Smooth muscle cell (in vitro differentiated cells): ENCODE results near the gene KIF12. TPM values are rescaled to one million over a fixed set of nuclear protein-coding genes. Genes with fewer than 3 reads are reported as not detected.

Source experiments
- DNase-seq: peaks from one replicate; lab custom pipeline; 2025; ENCODE audit not compliant: unreplicated experiment; lab: John Stamatoyannopoulos, UW
- H2AFZ ChIP-seq: fragments of 200-600 bp; sonication (generic); 2 replicates; pipeline ENCODE4 v1.6.0; 2016; ENCODE audit warnings: antibody characterized with exemption, low read depth, mild to moderate bottlenecking
- H3F3A ChIP-seq: fragments of 200-600 bp; sonication (generic); 2 replicates; pipeline ENCODE4 v1.6.0; 2017; ENCODE audit warnings: antibody characterized with exemption, low read depth
- H3K27ac ChIP-seq: fragments of 200-600 bp; sonication (generic); 2 replicates; pipeline ENCODE4 v1.5.1; 2016; ENCODE audit warnings: low read depth, mild to moderate bottlenecking
- H3K27me3 ChIP-seq: fragments of 200-600 bp; sonication (generic); 2 replicates; pipeline ENCODE4 v1.6.1; 2016; ENCODE audit warnings: low read depth, mild to moderate bottlenecking
- H3K36me3 ChIP-seq: fragments of 200-600 bp; sonication (generic); 2 replicates; pipeline ENCODE4 v1.5.1; 2016; ENCODE audit warnings: low read depth
- H3K4me1 ChIP-seq: fragments of 200-600 bp; sonication (generic); 2 replicates; pipeline ENCODE4 v1.5.1; 2016; ENCODE audit warnings: low read depth
- H3K4me2 ChIP-seq: fragments of 200-600 bp; sonication (generic); 2 replicates; pipeline ENCODE4 v1.6.0; 2016; ENCODE audit warnings: mild to moderate bottlenecking
- H3K4me3 ChIP-seq: fragments of 200-600 bp; sonication (generic); 2 replicates; pipeline ENCODE4 v1.5.1; 2016; ENCODE audit warnings: mild to moderate bottlenecking
- H3K79me2 ChIP-seq: fragments of 200-600 bp; sonication (generic); 2 replicates; pipeline ENCODE4 v1.6.0; 2016; ENCODE audit warnings: low read depth, mild to moderate bottlenecking
- H3K9ac ChIP-seq: fragments of 200-600 bp; sonication (generic); 2 replicates; pipeline ENCODE4 v1.6.0; 2016; ENCODE audit warnings: low read depth
- H3K9me3 ChIP-seq: fragments of 200-600 bp; sonication (generic); replicated peaks from 2 replicates; pipeline ENCODE4 v1.5.1; 2016; ENCODE audit warnings: low read depth
- H4K20me1 ChIP-seq: fragments of 200-600 bp; sonication (generic); 2 replicates; pipeline ENCODE4 v1.6.0; 2016; ENCODE audit warnings: low read depth
- WGBS: methylation state at CpG from one replicate; pipeline ENCODE4 v1.1.7; 2016; ENCODE audit warnings: low lambda C conversion rate; 5-methylcytosine and 5-hydroxymethylcytosine counted together
- polyA plus RNA-seq: library from polyadenylated mRNA; unstranded; fragments of >200 nt; fragmentation: Nextera tagmentation; extraction: Ambion mirVana; gene quantifications from 2 replicates; pipeline ENCODE4 v1.2.1, GENCODE V29; 2016
- total RNA-seq: library from RNA; depleted of rRNA; stranded (reverse); fragments of >200 nt; gene quantifications from 2 replicates; pipeline ENCODE4 v1.2.3, GENCODE V29; 2014
- TF ChIP-seq, protein P1 (sequence below): fragments of 200-600 bp; sonication (generic); IDR thresholded peaks from 2 replicates; pipeline ENCODE4 v1.5.1; 2017; ENCODE audit warnings: borderline replicate concordance, mild to moderate bottlenecking, antibody characterized with exemption; ENCODE audit not compliant: insufficient read depth, poor library complexity, severe bottlenecking

The KIF12 gene
- total and polyA plus RNA-seq, 2 experiments from 2014 or later, result not detected

DNA sequence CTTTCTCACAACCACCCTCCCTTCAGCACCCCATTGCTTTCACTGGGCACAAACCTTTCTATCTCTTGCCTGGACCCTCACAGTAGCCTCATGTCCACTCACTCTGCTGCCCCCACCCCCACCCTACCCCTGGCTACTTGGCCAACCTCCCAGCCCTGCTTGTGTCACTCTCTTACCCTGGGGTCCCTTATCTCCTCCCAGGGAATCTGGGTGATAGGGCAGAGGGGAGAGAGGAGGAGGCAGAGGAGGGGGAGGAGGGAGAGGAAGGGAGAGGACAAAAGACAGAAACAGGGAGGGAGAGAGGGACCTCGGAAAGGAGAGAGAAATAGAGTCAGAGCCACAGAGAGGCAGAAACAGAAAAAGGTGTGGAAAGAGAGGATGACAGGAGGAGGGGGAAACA is 25.0 kb upstream of the KIF12 start:
- Histone ChIP-seq H3K9ac (no peak overlapping the region), H3K36me3 (no peaks in the 10 kb centered on the region), H3K9me3 (no peaks in the 10 kb centered on the region), H3K79me2 (no peaks in the 10 kb centered on the region), H3F3A (no peaks in the 10 kb centered on the region), H3K27me3 (no peaks in the 10 kb centered on the region), H3K4me2 (no peak overlapping the region), H2AFZ (no peak overlapping the region), H3K27ac (no peak overlapping the region), H4K20me1 (no peaks in the 10 kb centered on the region), H3K4me1 (no peaks in the 10 kb centered on the region), H3K4me3 (no peak overlapping the region)
- no peak for DNase-seq
- WGBS, result 60% methylated on average over 1 of the region's 1 CpG
- TF ChIP-seq, protein P1, sequence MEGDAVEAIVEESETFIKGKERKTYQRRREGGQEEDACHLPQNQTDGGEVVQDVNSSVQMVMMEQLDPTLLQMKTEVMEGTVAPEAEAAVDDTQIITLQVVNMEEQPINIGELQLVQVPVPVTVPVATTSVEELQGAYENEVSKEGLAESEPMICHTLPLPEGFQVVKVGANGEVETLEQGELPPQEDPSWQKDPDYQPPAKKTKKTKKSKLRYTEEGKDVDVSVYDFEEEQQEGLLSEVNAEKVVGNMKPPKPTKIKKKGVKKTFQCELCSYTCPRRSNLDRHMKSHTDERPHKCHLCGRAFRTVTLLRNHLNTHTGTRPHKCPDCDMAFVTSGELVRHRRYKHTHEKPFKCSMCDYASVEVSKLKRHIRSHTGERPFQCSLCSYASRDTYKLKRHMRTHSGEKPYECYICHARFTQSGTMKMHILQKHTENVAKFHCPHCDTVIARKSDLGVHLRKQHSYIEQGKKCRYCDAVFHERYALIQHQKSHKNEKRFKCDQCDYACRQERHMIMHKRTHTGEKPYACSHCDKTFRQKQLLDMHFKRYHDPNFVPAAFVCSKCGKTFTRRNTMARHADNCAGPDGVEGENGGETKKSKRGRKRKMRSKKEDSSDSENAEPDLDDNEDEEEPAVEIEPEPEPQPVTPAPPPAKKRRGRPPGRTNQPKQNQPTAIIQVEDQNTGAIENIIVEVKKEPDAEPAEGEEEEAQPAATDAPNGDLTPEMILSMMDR, result no peak

DNA sequence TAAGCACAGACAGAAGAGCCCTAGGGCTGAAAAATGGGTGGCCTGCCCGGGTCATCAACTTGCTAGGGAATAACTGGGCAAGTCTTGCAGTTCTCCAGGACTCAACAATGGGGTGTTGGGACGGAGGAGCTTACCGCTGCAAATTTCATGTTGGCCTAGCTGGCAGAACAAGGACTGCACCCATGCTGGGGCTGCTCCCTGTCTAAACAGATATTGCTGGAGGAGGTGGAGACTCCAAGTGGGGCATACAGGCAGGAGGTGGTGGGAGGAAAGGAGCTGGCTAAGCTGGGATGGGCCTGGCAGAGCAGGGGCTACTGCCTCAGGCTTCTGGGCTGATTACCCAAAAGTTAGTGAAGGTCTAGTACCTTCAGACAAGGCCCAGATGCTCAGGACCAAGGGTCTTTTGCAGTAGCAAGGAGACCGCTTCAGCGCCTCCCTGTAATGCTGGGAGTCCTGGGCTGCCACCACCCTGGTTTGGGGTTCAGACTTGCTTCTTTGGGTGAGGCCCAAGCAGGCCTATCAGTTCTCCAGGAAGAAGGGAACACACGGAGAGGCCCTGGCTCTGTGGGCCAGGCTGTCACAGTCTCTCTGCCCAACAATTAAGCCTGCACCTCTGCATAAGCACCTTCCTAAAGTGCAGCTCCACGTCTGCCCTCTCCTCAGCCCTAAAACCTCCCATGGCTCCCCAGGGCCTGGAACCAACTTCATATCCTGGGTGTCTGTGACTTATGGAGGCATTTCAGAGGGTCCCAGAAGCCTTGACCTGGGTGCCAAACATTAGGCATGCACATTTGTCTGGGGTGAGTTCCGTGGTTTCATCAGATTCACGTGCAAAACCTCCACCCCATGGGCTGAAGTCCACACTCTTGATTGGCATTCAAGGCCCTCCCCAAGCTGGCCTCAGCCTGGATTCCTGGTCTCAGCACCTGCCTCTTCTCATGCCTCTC is 24.2 kb upstream of the KIF12 start:
- no peak for DNase-seq
- Histone ChIP-seq H3K36me3 (no peaks in the 10 kb centered on the region), H3K9ac (no peak overlapping the region), H3K4me3 (no peak overlapping the region), H3K79me2 (no peaks in the 10 kb centered on the region), H3F3A (no peaks in the 10 kb centered on the region), H4K20me1 (no peaks in the 10 kb centered on the region), H3K9me3 (no peaks in the 10 kb centered on the region), H3K27me3 (no peaks in the 10 kb centered on the region), H3K4me2 (no peak overlapping the region), H3K4me1 (no peaks in the 10 kb centered on the region), H2AFZ (no peak overlapping the region), H3K27ac (no peak overlapping the region)
- TF ChIP-seq, protein P1, result no peak
- 95% methylated on average over 9 of the region's 9 CpGs for WGBS

DNA sequence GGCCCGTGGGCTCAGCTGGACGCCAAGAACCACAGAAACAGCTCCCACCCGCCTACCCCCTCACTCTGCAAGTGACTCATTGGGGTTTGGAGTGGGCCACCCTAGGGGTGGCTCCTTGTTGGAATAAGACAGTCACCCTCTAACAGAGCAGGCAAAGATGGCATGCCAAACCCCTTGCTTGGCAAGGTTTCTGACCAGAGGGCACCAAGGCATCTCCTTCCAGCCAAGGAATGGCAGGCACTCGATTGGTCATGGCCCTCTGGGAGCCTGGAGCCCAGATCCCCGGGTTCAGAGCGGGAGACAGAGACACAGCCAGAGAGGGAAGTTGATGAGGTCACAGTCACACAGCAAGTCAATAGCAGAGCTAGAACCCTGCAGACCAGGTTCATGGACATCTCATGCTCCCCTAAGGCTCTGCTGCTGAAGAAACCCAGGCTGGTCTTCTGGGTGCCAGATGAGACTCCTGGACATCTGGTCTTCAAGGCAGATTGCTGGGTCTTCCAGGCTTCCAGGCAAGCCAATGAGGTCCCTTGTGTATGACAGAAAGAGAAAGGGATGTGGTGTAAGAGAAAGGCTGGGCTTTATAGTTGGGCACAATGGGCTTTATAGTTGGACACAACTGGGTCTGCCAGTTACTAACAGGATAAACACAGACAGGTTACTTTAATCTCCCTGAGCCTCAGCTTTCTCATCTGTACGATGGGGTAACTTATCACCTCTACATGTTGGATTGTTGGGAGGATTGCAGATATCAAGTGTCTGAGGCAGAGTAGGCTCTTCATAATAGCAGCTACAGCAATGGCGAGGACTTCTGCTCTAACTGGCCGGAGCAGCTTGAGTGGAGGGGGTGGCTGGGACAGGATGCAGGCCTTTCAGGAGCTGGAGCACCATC is 23.3 kb upstream of the KIF12 start:
- Histone ChIP-seq H3K9ac (no peak overlapping the region), H3K27me3 (no peaks in the 10 kb centered on the region), H4K20me1 (no peaks in the 10 kb centered on the region), H3F3A (no peaks in the 10 kb centered on the region), H3K27ac (no peak overlapping the region), H3K4me3 (no peak overlapping the region), H3K79me2 (no peaks in the 10 kb centered on the region), H3K4me2 (no peak overlapping the region), H2AFZ (no peak overlapping the region), H3K36me3 (no peaks in the 10 kb centered on the region), H3K4me1 (no peaks in the 10 kb centered on the region), H3K9me3 (no peaks in the 10 kb centered on the region)
- DNase-seq, result no peak
- 80% methylated on average over 9 of the region's 9 CpGs for WGBS
- TF ChIP-seq, protein P1, result no peak
